WTC11 (cell line): ENCODE measurements around the gene PGAM1. TPM values are rescaled to one million over a fixed set of nuclear protein-coding genes. Genes with fewer than 3 reads are reported as not detected.

Experiments used
- AFF4 ChIP-seq: sonication (generic); formaldehyde crosslinking; IDR thresholded peaks from 2 replicates; pipeline ENCODE4 v1.8.1; 2023; ENCODE audit warnings: mild to moderate bottlenecking, missing genetic modification reagents, borderline replicate concordance
- ARID4B ChIP-seq: sonication (generic); formaldehyde crosslinking; IDR thresholded peaks from 2 replicates; pipeline ENCODE4 v1.8.0; 2023; ENCODE audit warnings: missing genetic modification reagents, mild to moderate bottlenecking, borderline replicate concordance
- ATF6 ChIP-seq: sonication (generic); formaldehyde crosslinking; IDR thresholded peaks from 2 replicates; pipeline ENCODE4 v1.8.1; 2023; ENCODE audit warnings: mild to moderate bottlenecking, missing genetic modification reagents
- E2F1 ChIP-seq: sonication (generic); formaldehyde crosslinking; IDR thresholded peaks from 2 replicates; pipeline ENCODE4 v1.8.0; 2022; ENCODE audit warnings: mild to moderate bottlenecking, missing genetic modification reagents
- E2F4 ChIP-seq: sonication (generic); formaldehyde crosslinking; IDR thresholded peaks from 2 replicates; pipeline ENCODE4 v1.8.1; 2022; ENCODE audit warnings: low read depth, mild to moderate bottlenecking, moderate library complexity, missing genetic modification reagents, borderline replicate concordance
- NFE2L1 ChIP-seq: sonication (generic); formaldehyde crosslinking; IDR thresholded peaks from 2 replicates; pipeline ENCODE4 v1.8.1; 2023; ENCODE audit warnings: missing genetic modification reagents
- NR3C1 ChIP-seq: sonication (generic); formaldehyde crosslinking; conservative IDR thresholded peaks from 2 replicates; pipeline ENCODE4 v1.8.1; 2023; ENCODE audit warnings: low read depth, mild to moderate bottlenecking, missing genetic modification reagents
- SMAD4 ChIP-seq: sonication (generic); formaldehyde crosslinking; IDR thresholded peaks from 2 replicates; pipeline ENCODE4 v1.8.0; 2022; ENCODE audit warnings: mild to moderate bottlenecking, missing genetic modification reagents
- ZNF138 ChIP-seq: sonication (generic); formaldehyde crosslinking; conservative IDR thresholded peaks from 2 replicates; pipeline ENCODE4 v1.8.1; 2022; ENCODE audit warnings: mild to moderate bottlenecking, moderate library complexity, missing genetic modification reagents
- ZNF317 ChIP-seq: sonication (generic); formaldehyde crosslinking; IDR thresholded peaks from 2 replicates; pipeline ENCODE4 v1.8.1; 2023; ENCODE audit warnings: low read depth, mild to moderate bottlenecking, moderate library complexity, missing genetic modification reagents, borderline replicate concordance
- ZNF671 ChIP-seq: fragments of 250-450 bp; sonication (Bioruptor Pico); IDR thresholded peaks from 2 replicates; pipeline ENCODE4 v1.8.0; 2021; ENCODE audit warnings: mild to moderate bottlenecking
- total RNA-seq: library from RNA; stranded (reverse); gene quantifications from 3 replicates; pipeline ENCODE4 v1.2.3, GENCODE V29; 2021

PGAM1 gene
- total RNA-seq, 1 experiment from 2014 or later, result 833 TPM

- TF ChIP-seq ARID4B (CRISPR knock-in tag), result 0 out of 2 replicates have a peak, but pooled peaks have one; percentile 60
- no peak; the same call in 1 of the 2 replicates for TF ChIP-seq E2F4 (CRISPR knock-in tag)
- no peak for TF ChIP-seq SMAD4 (CRISPR knock-in tag)
- no peak for TF ChIP-seq ATF6 (CRISPR knock-in tag)
- 0 out of 2 replicates have a peak, but pooled peaks have one; percentile 17 for TF ChIP-seq NFE2L1 (CRISPR knock-in tag)
- TF ChIP-seq E2F1 (CRISPR knock-in tag), result no peak
- no peak for TF ChIP-seq ZNF317 (CRISPR knock-in tag)
- TF ChIP-seq ZNF138 (CRISPR knock-in tag), result 0 out of 2 replicates have a peak, but pooled peaks have one; percentile 41
- TF ChIP-seq NR3C1, result 0 out of 2 replicates have a peak, but pooled peaks have one; percentile 89
- no peak for TF ChIP-seq AFF4 (CRISPR knock-in tag)
- TF ChIP-seq ZNF671, result no peak
These were observed 20.0 kb downstream of the PGAM1 start, which contains the start of the genes EXOSC1 and ZDHHC16 (continued) for GRCh38 chr10:97445722-97446639.
